HG02571 (cell line): ENCODE results near the gene TMEM18.
"Not testable (repeated sequence)": the region's sequence is repeated elsewhere in the genome, so short reads cannot be mapped to it uniquely, and the experiment has no call there.

Experiments
- ATAC-seq: cut with Tn5 transposase; IDR thresholded peaks from one replicate; pipeline ENCODE4 v1.9.1; 2021; ENCODE audit warnings: mild to moderate bottlenecking, moderate library complexity; ENCODE audit not compliant: unreplicated experiment

The TMEM18 gene

GRCh38 chr2:677056-677958, at the start of gene TMEM18:
TMEM18 (minus strand) TSS chr2:677406; CDS start chr2:677345, 61 bp downstream.
- peak; percentile 61 for ATAC-seq

GRCh38 chr2:726169-726568, 49.0 kb upstream of the TMEM18 start:
- peak; percentile 91 for ATAC-seq

GRCh38 chr2:725468-725867, 48.3 kb upstream of the TMEM18 start:
- ATAC-seq: no peak

GRCh38 chr2:723761-724160, 46.6 kb upstream of the TMEM18 start:
- ATAC-seq: no peak

GRCh38 chr2:720842-721241, 43.6 kb upstream of the TMEM18 start:
- ATAC-seq: no peak

GRCh38 chr2:719734-720133, 42.5 kb upstream of the TMEM18 start:
- ATAC-seq: no peak

- no peak for ATAC-seq
Measured at GRCh38 chr2:719191-719590, 42.0 kb upstream of the TMEM18 start.

GRCh38 chr2:717661-718060, 40.5 kb upstream of the TMEM18 start:
- ATAC-seq: no peak

GRCh38 chr2:715854-716560, 38.8 kb upstream of the TMEM18 start:
- no peak for ATAC-seq

DNA sequence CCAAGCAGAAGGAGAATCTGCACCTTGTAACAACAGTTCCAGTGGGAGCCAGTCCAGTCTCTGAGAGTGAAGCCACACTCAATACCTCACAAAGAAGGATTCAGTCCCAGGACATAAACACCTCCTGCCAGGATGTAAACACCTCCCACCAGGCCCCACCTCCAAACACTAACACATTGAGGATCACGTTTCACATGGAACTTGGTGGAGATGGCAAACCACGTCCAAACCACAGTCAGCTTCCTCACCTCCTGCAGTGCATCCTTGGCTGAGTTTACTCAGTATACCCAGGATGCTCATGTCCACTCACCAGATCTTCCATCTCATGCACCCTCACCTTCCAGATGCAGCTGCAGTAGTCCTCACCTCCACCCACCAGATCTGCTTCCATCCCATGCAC, 37.8 kb upstream of the TMEM18 start:
- ATAC-seq: no peak

- ATAC-seq: peak; percentile 98
Measured at GRCh38 chr2:714005-714741, 37.0 kb upstream of the TMEM18 start.

DNA sequence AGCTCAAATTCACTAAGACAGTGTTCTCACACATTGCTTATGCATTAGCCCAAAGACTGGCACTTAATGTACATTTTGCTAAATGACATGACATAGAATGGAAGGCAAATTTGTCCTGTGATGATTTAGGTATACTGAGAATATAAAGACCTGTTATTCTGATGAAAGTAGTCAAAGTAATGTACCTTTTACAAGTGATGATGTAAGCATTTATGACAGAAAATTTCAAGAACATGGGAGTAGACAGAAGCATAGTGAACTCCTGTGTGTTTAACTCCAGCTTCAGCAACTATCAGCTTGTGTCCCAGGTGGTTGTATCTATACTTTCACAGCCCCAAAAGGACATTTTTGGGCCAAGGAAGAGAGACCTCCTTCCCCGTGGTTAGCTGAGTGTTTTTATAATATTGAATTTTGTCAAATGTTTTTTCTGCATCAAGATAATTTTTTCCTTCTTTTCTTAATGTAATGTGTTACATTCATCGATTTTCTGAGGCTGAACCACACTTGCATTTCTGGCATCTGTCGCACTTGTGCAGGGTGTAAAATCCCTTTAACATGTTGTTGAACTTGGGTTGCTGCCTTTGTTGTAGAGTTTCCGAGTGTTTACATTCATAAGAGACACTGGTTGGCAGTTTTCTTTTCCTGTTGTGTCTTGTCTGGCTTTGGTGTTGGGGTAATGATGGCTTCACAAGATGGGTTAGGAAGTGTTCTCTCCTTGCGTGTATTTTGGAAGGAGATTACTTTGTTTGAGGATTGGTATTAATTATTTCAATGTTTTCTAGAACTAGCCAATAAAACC, 33.9 kb upstream of the TMEM18 start:
- no peak for ATAC-seq

- no peak for ATAC-seq
Measured at GRCh38 chr2:709138-709765, 32.0 kb upstream of the TMEM18 start.

- no peak for ATAC-seq
Measured at GRCh38 chr2:708667-709066, 31.5 kb upstream of the TMEM18 start.

DNA sequence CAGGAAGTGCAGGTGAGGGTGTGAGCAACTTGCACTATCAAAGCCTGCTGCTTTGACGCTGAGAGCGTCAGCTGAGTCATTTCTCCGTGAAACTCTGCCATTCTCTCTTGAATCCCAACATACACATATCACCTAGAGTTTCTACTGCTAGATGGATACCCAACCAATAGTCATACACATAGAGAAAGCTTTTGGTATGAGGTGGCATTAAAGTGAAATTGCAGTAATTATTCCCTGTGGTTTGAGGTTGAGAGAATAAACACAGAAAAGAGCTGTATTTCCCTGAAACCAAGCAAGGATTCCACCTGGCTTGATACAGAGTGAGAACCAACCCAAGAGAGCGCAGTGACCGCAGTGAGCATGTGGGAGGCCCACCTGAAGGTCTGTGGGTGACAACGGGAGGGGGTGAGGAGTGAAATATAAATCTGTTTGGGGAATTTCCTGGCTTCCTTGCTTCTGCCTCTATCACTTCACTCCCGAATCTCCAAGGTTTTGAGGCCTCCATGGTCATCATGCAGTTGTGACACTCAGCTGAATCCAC, 28.8 kb upstream of the TMEM18 start:
- ATAC-seq: peak; percentile 91

GRCh38 chr2:702765-703164, 25.6 kb upstream of the TMEM18 start:
- not testable (repeated sequence) for ATAC-seq

DNA sequence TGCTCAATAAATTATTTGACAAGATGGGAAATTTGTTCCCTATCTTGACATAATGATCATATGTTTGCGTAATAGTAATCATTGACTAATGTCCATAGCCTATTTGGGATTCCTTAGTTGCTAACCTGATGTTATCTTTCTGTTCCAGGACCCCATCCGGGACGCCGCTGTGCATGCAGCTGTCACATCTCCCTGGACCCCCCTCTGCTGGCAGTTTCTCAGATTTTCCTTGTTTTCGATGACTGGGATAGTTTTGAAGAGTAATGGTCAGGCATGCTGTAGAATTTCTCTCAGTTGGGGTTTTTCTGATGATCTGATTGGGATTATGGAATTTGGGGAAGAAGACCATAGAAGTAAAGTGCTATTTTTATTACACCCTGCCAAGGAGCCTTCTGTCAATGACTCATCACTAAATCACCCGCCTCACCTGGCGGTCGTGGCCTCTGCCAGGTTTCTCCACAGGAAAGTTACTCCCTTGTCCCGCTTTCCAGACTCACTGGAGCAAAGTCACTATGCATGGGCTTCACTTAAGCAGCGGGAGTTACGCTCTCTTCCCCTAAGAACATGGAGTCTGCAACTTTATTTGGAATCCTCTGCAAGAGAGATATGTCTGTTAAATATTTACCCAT, 19.9 kb upstream of the TMEM18 start:
- no peak for ATAC-seq

DNA sequence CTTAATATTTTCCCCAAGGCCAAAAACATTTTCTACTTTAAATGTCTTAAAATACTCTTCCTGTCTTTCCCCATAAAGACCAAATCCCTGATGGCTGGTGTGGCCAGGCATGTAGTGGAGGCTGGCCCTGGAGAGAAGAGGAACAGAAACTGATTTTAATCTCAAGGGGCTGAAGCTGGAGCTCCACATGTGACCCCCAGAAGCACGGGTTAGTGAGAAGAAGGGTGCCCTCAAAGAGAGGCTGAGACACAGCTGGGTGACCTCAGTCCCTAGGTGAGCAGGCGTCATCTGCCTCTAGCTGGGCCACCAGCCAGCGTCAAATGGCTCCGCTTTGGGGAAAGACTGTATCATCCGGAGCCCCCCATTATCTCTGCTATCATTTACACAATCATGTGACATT, 19.3 kb upstream of the TMEM18 start:
- peak; percentile 88 for ATAC-seq

GRCh38 chr2:694906-695510, 17.8 kb upstream of the TMEM18 start:
- no peak for ATAC-seq
